ENCODE measurements around the gene GATAD2B. TPM values are rescaled to one million over a fixed set of nuclear protein-coding genes. Genes with fewer than 3 reads are reported as not detected.

The GATAD2B gene
- total RNA-seq, 2 experiments from 2014 or later: 53.6 to 57.5 TPM

- ChIA-PET POLR2A (no interaction called here), CTCF (no interaction called here)
These were observed 142.8 kb downstream of the GATAD2B start for GRCh38 chr1:153779781-153780541.

GRCh38 chr1:153778824-153779519 is 143.8 kb downstream of the GATAD2B start:
- CTCF ChIA-PET: no interaction called here
- POLR2A ChIA-PET: interaction anchor here (0.6 kb wide), 1 partner anchor 135 kb away, joined by 5 read pairs; no protein-coding TSS in a partner anchor

DNA sequence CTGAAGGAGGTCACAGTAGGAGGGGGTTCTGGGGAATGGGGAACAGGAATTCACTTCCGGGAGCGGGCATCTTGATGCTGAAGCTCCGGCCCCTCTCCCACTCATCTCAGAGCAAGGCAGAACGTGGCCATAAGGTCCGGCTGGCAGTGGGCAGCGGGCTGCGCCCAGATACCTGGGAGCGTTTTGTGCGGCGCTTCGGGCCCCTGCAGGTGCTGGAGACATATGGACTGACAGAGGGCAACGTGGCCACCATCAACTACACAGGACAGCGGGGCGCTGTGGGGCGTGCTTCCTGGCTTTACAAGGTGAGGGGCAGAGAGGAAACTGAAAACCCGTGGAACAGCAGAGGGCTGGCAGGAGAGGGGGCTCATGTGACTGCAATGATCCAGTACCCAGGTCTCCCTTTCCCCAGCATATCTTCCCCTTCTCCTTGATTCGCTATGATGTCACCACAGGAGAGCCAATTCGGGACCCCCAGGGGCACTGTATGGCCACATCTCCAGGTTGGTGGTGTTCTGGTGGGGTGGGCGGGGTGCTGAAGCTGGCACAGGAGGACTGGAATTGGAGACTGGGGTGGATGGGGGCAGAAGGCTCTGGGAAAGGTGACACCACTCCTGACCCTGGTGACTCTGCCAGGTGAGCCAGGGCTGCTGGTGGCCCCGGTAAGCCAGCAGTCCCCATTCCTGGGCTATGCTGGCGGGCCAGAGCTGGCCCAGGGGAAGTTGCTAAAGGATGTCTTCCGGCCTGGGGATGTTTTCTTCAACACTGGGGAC is 144.5 kb downstream of the GATAD2B start:
- POLR2A ChIA-PET: no interaction called here
- CTCF ChIA-PET: no interaction called here

- CTCF ChIA-PET: no interaction called here
- POLR2A ChIA-PET: no interaction called here
These were observed 145.1 kb downstream of the GATAD2B start for GRCh38 chr1:153777648-153778047.

- POLR2A ChIA-PET: no interaction called here
- CTCF ChIA-PET: no interaction called here
These were observed 145.9 kb downstream of the GATAD2B start for GRCh38 chr1:153776845-153777370.

- POLR2A ChIA-PET: interaction anchor here (0.6 kb wide), 1 partner anchor 239 kb away, joined by 3 read pairs; no protein-coding TSS in a partner anchor
- CTCF ChIA-PET: interaction anchor here (1.5 kb wide), 1 partner anchor 214 kb away, joined by 3 read pairs; the partner anchor contains the start of gene RPS27
These were observed 146.4 kb downstream of the GATAD2B start for GRCh38 chr1:153776352-153776751.

DNA sequence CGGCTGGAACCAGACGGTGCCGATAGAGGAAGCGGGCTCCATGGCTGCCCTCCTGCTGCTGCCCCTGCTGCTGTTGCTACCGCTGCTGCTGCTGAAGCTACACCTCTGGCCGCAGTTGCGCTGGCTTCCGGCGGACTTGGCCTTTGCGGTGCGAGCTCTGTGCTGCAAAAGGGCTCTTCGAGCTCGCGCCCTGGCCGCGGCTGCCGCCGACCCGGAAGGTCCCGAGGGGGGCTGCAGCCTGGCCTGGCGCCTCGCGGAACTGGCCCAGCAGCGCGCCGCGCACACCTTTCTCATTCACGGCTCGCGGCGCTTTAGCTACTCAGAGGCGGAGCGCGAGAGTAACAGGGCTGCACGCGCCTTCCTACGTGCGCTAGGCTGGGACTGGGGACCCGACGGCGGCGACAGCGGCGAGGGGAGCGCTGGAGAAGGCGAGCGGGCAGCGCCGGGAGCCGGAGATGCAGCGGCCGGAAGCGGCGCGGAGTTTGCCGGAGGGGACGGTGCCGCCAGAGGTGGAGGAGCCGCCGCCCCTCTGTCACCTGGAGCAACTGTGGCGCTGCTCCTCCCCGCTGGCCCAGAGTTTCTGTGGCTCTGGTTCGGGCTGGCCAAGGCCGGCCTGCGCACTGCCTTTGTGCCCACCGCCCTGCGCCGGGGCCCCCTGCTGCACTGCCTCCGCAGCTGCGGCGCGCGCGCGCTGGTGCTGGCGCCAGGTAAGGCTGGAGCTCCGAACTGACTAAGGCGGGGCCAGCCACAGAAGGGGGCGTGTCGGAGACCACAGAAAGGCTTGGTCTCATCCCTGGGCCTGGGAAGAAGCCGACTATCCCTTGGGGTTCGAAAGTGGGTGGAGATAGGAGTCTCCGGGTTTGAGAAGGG is 147.1 kb downstream of the GATAD2B start:
- CTCF ChIA-PET: interaction anchor here (1.5 kb wide), 2 partner anchors 14 to 215 kb away, joined by 3 read pairs; partner anchors contain the start of gene RPS27
- POLR2A ChIA-PET: interaction anchor here (0.6 to 0.8 kb wide), 3 partner anchors 30 to 240 kb away, joined by 3 read pairs; partner anchors contain the start of gene RAB13

GRCh38 chr1:153774780-153775457 is 147.9 kb downstream of the GATAD2B start, which contains the start of gene SLC27A3:
Gene SLC27A3, plus strand, starts transcription at chr1:153775407. Its CDS starts 91 bp downstream, at chr1:153775498.
- CTCF ChIA-PET: interaction anchor here (1.5 kb wide), 2 partner anchors 15 to 216 kb away, joined by 3 read pairs; partner anchors contain the start of gene RPS27
- POLR2A ChIA-PET: interaction anchor here (0.6 to 0.8 kb wide), 2 partner anchors 31 to 212 kb away, joined by 3 read pairs; partner anchors contain the start of gene RAB13

GRCh38 chr1:153774026-153774595 is 148.7 kb downstream of the GATAD2B start:
- CTCF ChIA-PET: interaction anchor here (0.8 to 1.5 kb wide), 2 partner anchors 15 to 1117 kb away, joined by 3 read pairs; no protein-coding TSS in a partner anchor
- POLR2A ChIA-PET: no interaction called here

GRCh38 chr1:153773096-153773921 is 149.5 kb downstream of the GATAD2B start:
- CTCF ChIA-PET: interaction anchor here (0.8 to 1.1 kb wide), 2 partner anchors 8 to 1118 kb away, joined by 3 to 4 read pairs; no protein-coding TSS in a partner anchor
- POLR2A ChIA-PET: no interaction called here

DNA sequence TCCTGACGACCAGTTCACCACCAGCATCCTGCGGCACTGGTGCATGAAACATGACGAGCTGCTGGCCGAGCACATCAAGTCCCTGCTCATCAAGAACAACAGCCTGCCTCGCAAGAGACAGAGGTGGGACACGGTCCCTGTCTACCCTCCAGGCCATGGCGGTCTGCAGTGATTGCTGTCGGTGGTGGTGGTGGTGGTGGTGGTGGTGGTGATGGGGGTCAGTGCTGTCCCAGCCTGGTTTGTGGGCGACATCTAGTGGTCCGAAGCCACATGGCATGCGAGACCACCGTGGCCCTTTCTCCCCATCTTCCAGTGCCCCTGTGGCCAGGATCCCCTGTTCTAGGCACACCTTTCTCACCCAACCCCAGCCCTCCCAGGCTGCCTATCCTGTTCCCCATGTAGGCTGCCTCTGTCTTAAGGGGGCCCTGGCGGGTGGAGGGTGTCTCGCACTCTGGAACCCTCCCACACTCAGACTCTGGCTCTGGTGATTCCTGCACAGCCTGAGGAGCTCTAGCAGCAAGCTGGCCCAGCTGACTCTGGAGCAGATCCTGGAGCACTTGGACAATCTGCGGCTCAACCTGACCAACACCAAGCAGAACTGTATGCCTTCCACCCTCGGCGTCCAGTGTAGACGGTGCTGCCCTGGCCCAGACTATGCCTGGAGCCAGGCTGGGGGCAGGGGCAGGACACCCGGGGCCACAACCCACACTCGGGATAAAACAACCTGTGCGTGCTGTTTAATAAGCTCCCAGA is 150.8 kb downstream of the GATAD2B start:
- CTCF ChIA-PET: interaction anchor here (1.1 kb wide), 1 partner anchor 10 kb away, joined by 4 read pairs; no protein-coding TSS in a partner anchor
- POLR2A ChIA-PET: interaction anchor here (0.6 kb wide), 1 partner anchor 11 kb away, joined by 7 read pairs; no protein-coding TSS in a partner anchor

DNA sequence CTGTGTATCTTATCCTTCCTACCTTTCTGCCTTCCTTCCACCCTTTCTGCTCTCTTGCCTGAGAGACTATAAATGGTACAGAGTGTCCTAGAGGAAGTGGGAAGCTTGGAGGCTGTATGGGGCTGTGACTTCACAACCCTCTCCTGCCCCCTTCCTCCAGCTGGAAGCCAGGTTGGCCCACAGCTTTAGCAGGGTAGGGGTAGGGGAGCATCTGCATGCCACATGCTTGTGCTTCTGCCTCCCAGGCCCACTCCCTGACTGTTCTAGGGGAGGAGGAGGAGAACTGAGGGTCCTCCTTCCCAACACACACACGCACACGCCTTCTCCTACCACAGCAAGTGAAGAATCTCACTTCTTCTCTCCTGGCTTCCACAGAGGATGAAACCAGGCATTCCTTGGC is 151.5 kb downstream of the GATAD2B start:
- ChIA-PET POLR2A (no interaction called here), CTCF (no interaction called here)

- ChIA-PET CTCF (no interaction called here), POLR2A (no interaction called here)
These were observed 152.0 kb downstream of the GATAD2B start for GRCh38 chr1:153770797-153771196.

GRCh38 chr1:153769221-153769620 is 153.6 kb downstream of the GATAD2B start:
- ChIA-PET POLR2A (no interaction called here), CTCF (interaction anchor here (0.5 kb wide), 1 partner anchor 36 kb away, joined by 3 read pairs; no protein-coding TSS in a partner anchor)

GRCh38 chr1:153768316-153769181 is 154.2 kb downstream of the GATAD2B start:
- POLR2A ChIA-PET: no interaction called here
- CTCF ChIA-PET: interaction anchor here (0.5 kb wide), 1 partner anchor 35 kb away, joined by 3 read pairs; no protein-coding TSS in a partner anchor
